Measurements from ENCODE around the gene SKAP2.

The SKAP2 gene

GRCh38 chr7:26698194-26698593 is 166.2 kb downstream of the SKAP2 start:
- DNase-seq (ENCODE audit: low read depth in 2 of 2, low spot score in 1 of 2) = no peak

DNA sequence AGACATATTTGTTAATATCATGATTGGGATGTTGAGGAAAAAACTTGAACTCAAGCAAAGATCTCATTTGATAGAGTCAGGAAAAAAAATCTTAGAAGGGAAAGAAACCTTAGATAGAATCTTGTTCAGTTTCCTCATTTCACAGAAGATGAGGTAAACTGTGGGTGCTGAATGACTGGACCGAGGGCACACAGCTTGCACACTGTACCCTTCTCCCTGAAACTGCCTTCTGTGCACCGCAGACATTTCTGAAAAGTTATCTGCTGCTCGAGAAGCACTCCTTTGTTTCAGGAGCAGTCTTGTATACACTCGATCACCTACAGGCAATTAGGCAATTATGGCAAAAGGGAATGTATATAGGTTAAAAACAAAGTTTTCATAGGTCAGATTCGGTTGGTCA is 167.4 kb downstream of the SKAP2 start:
- DNase-seq (ENCODE audit: low read depth in 2 of 2, low spot score in 1 of 2) = no peak

DNA sequence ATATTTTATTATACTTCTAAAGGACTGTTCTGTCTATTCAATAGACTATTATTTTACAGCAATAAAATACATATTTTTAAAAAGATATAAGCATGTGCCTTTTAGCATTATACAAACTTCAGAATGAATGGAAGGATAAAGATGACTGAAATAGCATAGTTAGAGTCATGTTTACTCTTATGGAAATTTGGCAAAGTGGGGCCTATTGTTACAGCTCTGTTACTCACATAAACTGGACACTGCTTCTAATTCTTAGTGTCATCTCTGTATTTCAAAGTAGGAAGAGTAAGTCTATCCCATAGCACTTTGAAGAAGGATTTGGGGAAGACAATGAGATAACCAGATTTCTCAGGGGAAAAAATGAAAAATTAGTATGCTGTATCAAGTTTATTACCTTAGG is 168.2 kb downstream of the SKAP2 start:
- DNase-seq (ENCODE audit: low read depth in 2 of 2, low spot score in 1 of 2) = no peak

DNA sequence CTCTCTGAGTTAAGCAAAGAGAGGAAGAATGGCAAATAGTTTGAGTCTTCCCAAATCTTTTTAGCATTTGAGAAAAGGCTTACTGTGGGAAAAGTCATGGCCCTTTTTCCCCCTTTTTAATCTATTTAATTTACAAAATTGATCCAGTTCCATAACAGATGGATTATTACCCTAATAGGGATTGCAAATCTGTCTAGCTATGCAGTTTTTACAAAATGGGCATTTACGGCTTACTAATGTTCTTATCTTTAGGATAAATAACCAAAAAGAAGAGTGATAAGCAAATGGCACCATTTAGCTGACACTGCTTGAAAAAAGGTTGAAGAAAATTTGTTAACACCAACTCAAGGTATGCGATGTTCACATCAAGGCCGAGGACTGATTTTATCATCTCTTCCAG is 169.7 kb downstream of the SKAP2 start:
- no peak for DNase-seq (ENCODE audit: low read depth in 2 of 2, low spot score in 1 of 2)

- no peak for DNase-seq (ENCODE audit: low read depth in 2 of 2, low spot score in 1 of 2)
These were observed 170.2 kb downstream of the SKAP2 start for GRCh38 chr7:26694141-26694540.

- DNase-seq (ENCODE audit: low read depth in 2 of 2, low spot score in 1 of 2) = no peak
These were observed 172.5 kb downstream of the SKAP2 start for GRCh38 chr7:26691886-26692285.

DNA sequence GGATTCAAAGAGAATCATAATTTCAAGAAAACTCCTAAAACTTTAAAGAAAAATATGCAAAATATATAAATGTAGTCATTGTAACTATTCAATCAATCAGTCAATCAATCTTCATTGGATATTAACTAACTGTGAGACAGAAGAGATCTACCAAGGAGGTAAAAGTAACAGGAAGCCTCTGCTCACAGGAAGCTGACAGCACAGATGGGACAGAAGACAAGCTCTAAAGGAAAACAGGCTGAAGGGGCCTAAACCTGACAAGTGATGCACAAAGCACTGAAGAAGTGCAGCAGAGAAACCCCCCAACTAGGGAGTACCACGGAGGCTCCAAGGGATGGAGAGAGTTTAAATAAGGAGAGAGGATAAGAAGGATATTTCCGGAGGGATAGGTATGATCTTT is 173.0 kb downstream of the SKAP2 start:
- DNase-seq (ENCODE audit: low read depth in 2 of 2, low spot score in 1 of 2) = no peak

GRCh38 chr7:26690135-26690805 is 174.1 kb downstream of the SKAP2 start:
- no peak for DNase-seq (ENCODE audit: low read depth in 2 of 2, low spot score in 1 of 2)

GRCh38 chr7:26688936-26689506 is 175.4 kb downstream of the SKAP2 start:
- DNase-seq (ENCODE audit: low read depth in 2 of 2, low spot score in 1 of 2) = no peak

- no peak for DNase-seq (ENCODE audit: low read depth in 2 of 2, low spot score in 1 of 2)
These were observed 176.0 kb downstream of the SKAP2 start for GRCh38 chr7:26688388-26688787.

DNA sequence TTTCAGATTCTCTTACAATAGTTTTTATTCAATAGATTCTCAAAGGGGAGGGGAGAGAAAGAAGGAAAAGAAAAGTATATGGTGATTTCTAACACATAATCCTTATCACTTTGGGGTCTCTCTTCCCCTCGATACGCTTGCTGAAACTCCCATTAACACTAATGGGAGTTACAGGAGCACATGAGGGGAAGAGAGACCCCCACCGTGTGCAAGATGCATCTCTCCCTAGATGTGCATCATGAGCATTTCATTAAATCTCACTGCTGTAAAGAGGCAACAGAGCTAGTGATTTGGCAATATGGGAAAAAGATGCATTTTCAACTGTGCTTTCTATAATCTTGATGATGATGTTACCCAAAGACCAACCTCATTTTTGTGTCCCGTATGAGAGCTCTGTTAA is 177.4 kb downstream of the SKAP2 start:
- DNase-seq (ENCODE audit: low read depth in 2 of 2, low spot score in 1 of 2) = no peak

DNA sequence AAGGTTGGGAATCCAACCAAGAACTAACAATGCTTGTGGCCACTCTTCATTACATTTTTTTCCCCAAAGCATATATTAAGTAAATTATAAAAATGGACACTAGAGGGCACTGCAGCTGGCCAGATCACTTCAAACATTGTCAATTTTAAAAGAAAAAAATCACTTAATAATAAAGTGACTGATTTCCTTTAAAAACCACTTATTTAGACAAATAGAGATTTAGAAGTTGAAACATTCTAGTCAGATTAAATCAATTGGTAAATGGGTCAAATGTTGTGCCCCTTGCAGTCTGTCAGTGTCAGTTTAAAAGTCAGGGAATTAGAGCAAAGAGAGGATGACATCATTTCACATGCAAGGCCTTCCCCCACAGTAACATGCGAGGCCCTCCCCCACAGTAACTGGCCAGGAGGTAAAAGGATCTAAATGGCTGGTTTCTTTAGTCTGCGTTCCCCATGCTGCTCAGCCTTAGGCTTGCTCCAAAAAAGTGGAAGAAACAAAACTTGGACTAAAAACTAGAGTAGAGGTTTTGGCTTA is 177.9 kb downstream of the SKAP2 start:
- DNase-seq (ENCODE audit: low read depth in 2 of 2, low spot score in 1 of 2) = no peak

GRCh38 chr7:26685606-26686005 is 178.8 kb downstream of the SKAP2 start:
- no peak for DNase-seq (ENCODE audit: low read depth in 2 of 2, low spot score in 1 of 2)

DNA sequence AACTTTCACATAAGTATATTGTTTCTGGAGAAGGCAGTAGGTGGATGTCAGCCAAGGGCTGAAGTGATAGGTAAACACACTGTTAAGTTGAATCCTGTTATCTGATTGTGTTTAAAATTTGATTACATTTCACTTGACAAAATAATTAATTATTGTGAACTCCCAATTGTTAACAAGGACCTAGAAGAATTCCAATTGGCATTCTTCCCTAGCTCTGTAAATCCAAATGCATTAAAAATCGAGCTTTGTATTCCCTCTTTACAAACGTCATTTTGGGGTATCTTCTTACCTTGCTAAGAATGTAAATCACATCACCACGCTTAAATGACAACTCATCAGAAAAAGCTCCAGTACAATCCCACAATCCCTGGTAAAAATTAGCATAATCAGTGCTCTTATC is 179.9 kb downstream of the SKAP2 start:
- DNase-seq (ENCODE audit: low read depth in 2 of 2, low spot score in 1 of 2) = no peak

- DNase-seq (ENCODE audit: low read depth in 2 of 2, low spot score in 1 of 2) = no peak
These were observed 181.1 kb downstream of the SKAP2 start for GRCh38 chr7:26683277-26683676.

GRCh38 chr7:26681819-26682418 is 182.5 kb downstream of the SKAP2 start:
- no peak for DNase-seq (ENCODE audit: low read depth in 2 of 2, low spot score in 1 of 2)

DNA sequence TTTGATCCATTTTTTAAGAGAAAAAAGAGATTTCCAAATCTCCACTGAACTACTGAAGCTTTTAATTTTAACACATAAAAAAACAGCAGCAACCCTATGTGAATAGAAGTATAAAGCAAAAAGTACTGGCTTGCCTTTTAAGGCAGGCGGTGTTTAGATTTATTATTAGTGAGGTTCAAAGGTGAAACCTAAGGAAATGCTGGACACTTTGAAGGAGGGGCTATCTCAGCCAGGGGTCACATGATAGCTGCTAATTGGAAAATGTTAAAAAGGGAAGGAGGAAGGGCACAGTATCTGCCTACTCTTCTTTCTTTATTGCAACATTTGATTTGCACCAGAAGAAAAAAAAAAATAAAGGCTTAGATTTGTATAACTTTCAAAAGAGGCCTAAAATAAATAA is 183.8 kb downstream of the SKAP2 start:
- DNase-seq (ENCODE audit: low read depth in 2 of 2, low spot score in 1 of 2) = no peak

GRCh38 chr7:26675143-26675887 is 189.1 kb downstream of the SKAP2 start:
- DNase-seq (ENCODE audit: low read depth in 2 of 2, low spot score in 1 of 2) = no peak

DNA sequence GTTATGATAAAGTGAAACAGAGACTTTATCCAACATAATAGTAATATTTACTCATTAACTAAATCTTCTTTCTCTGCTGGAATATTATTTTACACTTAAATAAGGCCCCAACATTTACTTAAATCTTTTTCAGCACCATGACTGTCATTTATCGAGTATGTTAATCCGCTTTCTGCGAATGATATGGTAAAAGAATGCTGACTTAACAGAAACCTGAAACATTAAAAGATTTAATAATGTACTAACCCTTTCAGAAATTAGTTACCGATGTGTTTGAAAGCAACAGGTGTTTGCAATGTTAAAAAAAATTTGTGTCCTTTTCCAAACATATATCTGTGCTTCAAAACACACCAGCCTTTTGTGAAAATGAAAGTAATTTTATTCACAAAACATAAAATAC is 190.5 kb downstream of the SKAP2 start:
- no peak for DNase-seq (ENCODE audit: low read depth in 2 of 2, low spot score in 1 of 2)

GRCh38 chr7:26673271-26673670 is 191.1 kb downstream of the SKAP2 start:
- DNase-seq (ENCODE audit: low read depth in 2 of 2, low spot score in 1 of 2) = no peak

DNA sequence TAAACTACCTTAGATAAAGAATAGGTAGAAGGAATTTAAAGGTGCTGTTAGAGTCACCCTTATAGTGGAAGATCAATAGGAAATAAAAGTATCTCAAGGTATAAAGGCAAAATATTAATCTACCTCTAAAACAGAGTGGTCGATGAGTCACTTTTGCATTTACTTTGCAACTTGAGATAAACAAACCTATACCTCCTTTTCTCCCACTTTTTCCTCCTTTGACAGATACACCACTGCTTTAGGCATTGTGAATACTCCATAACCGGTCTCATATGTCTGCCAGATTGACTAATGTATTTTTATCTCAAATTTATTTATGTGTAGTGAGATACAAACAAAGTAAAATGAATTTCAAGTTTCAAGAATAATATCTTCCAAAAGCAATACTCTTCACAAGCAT is 193.5 kb downstream of the SKAP2 start:
- DNase-seq (ENCODE audit: low read depth in 2 of 2, low spot score in 1 of 2) = no peak

DNA sequence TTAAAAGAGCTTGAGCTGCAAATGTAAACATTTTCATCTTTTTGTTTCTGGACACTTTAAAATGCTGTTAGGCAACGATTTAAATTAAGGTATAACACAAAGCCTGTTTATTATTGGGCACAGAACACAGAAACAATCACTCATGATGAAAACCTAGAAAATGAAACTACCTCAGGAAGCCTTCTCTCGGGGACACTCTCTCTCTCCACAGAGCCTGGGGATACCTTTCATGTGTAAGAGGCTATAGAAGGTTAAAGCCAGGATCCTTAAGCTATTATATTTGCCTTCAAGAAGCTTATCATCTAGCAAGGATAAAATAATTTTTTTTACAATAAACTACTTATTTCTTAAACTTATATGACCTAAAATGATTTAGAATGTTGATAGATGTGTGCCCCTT is 194.1 kb downstream of the SKAP2 start:
- DNase-seq (ENCODE audit: low read depth in 2 of 2, low spot score in 1 of 2) = no peak
